Upper lobe of left lung (tissue), 4 donors: ENCODE data around the gene ATXN7L1.

Experiments
- EP300 ChIP-seq, 4 donors: sonication (generic); formaldehyde crosslinking; IDR thresholded peaks; one replicate each; pipeline ENCODE4 v1.5.1; 2017; ENCODE audit warnings: antibody characterized with exemption in 4 of 4, control low read depth in 2 of 4
- POLR2A ChIP-seq, 4 donors: fragments of 450-650 bp; IDR thresholded peaks; one replicate each; pipeline ENCODE4 v1.5.1; 2016 to 2017; ENCODE audit warnings: antibody characterized with exemption in 4 of 4, mild to moderate bottlenecking in 2 of 4
- POLR2AphosphoS5 ChIP-seq, 2 donors: sonication (generic); formaldehyde crosslinking; IDR thresholded peaks; one replicate each; pipeline ENCODE4 v1.5.1; 2017; ENCODE audit warnings: antibody characterized with exemption in 2 of 2
- TF ChIP-seq, protein P1 (sequence below), 6 experiments: fragments of 450-650 bp in 4 of 6; fragments of 200-600 bp in 2 of 6; sonication (generic) in 2 of 6; IDR thresholded peaks; one replicate each; pipeline ENCODE4 v1.5.1; 2016 to 2019; ENCODE audit warnings: antibody characterized with exemption in 6 of 6

DNA sequence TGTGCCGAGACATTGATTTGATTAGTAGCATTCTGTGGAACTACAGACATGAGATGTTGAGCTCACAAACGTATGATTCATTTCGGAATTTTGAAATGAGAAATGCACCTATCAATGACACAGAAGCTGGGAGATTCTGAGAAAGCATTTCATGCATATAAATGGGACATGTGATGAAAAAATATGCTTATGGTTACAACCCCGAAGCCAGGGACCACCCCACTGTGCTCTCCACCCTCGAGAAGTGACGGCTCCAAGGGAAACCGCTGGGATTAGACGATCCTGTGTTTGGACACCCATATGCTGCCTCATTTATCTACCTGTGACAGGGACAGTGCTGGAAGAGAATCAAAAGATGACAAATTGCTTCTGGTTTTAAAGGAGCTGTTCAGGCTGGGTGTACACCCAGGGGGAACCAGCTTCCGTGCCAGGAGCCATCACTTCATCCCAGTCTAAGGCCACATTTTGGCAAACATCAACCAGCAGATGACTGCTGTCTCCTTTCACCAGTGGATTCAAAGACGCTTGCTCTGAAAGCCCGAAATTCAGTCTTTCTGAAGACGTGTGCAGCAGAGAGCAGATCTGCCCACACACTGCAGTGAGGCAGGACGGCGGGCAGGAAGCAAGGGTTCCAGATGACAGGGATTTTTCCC lies 109.9 kb downstream of the ATXN7L1 start:
- TF ChIP-seq, protein P1, sequence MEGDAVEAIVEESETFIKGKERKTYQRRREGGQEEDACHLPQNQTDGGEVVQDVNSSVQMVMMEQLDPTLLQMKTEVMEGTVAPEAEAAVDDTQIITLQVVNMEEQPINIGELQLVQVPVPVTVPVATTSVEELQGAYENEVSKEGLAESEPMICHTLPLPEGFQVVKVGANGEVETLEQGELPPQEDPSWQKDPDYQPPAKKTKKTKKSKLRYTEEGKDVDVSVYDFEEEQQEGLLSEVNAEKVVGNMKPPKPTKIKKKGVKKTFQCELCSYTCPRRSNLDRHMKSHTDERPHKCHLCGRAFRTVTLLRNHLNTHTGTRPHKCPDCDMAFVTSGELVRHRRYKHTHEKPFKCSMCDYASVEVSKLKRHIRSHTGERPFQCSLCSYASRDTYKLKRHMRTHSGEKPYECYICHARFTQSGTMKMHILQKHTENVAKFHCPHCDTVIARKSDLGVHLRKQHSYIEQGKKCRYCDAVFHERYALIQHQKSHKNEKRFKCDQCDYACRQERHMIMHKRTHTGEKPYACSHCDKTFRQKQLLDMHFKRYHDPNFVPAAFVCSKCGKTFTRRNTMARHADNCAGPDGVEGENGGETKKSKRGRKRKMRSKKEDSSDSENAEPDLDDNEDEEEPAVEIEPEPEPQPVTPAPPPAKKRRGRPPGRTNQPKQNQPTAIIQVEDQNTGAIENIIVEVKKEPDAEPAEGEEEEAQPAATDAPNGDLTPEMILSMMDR (IDR thresholded peaks at IDR 0.05): no peak
- no peak for TF ChIP-seq POLR2A (IDR thresholded peaks at IDR 0.05)
- no peak for TF ChIP-seq EP300 (IDR thresholded peaks at IDR 0.05)
- no peak for TF ChIP-seq POLR2AphosphoS5 (IDR thresholded peaks at IDR 0.05)
